GM12874 (cell line): ENCODE measurements around the gene PHLDA2.

Source experiments
- CTCF ChIP-seq: IDR thresholded peaks from 2 replicates; pipeline ENCODE4 v1.5.1; 2011; ENCODE audit warnings: low read depth, mild to moderate bottlenecking, control low read depth, low read length, moderate library complexity; ENCODE audit not compliant: insufficient read depth

The PHLDA2 gene

GRCh38 chr11:2904153-2905052 is 24.8 kb downstream of the PHLDA2 start:
- no peak for TF ChIP-seq CTCF

GRCh38 chr11:2903672-2904011 is 25.6 kb downstream of the PHLDA2 start:
- TF ChIP-seq CTCF: no peak

GRCh38 chr11:2902784-2903671 is 26.2 kb downstream of the PHLDA2 start:
- TF ChIP-seq CTCF: no peak

DNA sequence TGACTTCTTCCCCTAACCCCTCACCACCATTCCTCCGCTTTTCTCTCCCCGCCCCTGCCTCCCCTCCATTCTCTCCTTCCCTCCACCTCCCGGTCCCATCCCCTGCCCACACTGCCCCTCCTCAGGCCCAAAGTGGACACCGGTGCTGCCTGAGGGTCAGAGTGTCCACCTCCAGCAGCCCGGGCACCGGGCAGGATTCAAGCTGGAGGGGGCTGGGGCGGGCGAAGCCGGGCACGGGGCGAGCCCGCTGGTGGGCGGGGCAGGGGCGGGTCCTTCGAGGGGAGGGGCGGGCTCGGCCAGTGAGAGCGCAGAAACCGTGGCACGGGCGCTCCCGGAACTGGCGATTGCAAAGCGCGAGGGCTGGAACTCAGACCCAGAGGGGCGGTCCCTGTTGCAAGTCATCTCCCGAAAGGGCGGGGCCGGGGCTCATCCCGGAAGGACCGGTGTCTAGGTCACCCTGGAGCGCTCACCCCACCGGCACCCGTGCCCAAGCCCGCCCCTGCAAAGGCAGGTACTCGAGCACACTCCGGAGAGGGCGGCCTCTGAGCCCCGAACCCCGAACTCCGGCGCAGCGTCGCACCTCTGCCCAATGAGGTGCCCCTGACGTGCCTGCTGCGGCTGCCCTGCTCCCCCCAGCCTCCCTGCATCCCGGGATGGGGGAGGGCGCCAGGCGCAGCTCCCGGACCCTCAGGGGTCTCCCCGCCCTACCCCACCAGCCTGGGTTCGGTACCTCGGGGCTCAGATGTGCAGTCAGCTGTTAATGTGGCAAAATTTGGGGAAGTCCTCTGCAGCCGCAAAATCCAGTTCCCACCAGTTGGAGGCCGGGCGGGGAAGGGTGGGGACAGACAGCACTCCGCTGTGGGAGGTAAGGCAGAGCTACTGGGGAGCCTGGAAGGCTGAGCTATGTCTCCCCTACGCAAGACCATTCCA is 27.1 kb downstream of the PHLDA2 start:
- no peak for TF ChIP-seq CTCF

DNA sequence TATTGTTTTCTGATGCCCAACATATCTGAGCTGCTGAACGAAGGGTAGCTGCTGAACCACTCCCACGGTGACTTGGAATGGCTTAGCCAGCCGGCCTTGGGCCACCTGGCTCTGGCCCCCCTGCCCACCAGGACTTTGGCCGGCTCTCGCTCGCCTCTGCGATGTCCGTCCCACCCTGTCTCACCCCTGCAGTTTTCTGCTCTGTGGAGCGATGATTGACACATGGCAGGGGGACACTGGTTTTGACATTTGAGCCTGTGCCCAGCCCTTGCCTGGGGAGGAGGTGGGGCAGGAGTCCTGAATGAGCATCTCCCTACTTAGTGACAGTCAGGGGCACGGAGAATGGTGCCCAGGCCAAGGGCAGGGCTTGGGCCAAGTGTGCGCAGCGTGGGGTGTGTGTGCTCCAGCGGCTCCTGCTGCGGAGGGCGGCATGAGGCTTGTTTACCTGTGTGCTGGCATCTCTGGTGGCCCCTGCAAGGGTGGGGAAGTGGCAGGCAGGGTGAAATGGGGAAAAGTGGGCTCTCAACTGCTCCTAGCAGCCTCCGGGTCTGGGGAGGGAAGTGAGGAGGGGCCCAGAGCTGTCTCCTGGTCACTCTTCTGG is 27.9 kb downstream of the PHLDA2 start:
- TF ChIP-seq CTCF: no peak

GRCh38 chr11:2899080-2899783 is 30.0 kb downstream of the PHLDA2 start:
- TF ChIP-seq CTCF: no peak
